Kidney capillary endothelial cell (primary cell): ENCODE results near the gene KIF1B.
"Not testable (repeated sequence)": the region's sequence is repeated elsewhere in the genome, so short reads cannot be mapped to it uniquely, and the experiment has no call there.

Source experiments
- DNase-seq: peaks from one replicate; pipeline ENCODE4 v3.0.0-alpha.2; 2018; ENCODE audit warnings: low spot score

KIF1B gene

GRCh38 chr1:10237157-10237539, 26.8 kb downstream of the KIF1B start:
- DNase-seq, result no peak

- no peak for DNase-seq
Measured at GRCh38 chr1:10242135-10242534, 31.8 kb downstream of the KIF1B start.

GRCh38 chr1:10242811-10243210, 32.4 kb downstream of the KIF1B start:
- DNase-seq, result no peak

- DNase-seq, result no peak
Measured at GRCh38 chr1:10245674-10246073, 35.3 kb downstream of the KIF1B start.

GRCh38 chr1:10249808-10250457, 39.6 kb downstream of the KIF1B start:
- no peak for DNase-seq

GRCh38 chr1:10250663-10251062, 40.3 kb downstream of the KIF1B start:
- DNase-seq, result no peak

GRCh38 chr1:10251325-10252108, 41.1 kb downstream of the KIF1B start:
- peak; percentile 47 for DNase-seq

GRCh38 chr1:10252508-10252907, 42.1 kb downstream of the KIF1B start:
- no peak for DNase-seq

GRCh38 chr1:10253149-10253548, 42.8 kb downstream of the KIF1B start:
- DNase-seq, result no peak

- DNase-seq, result no peak
Measured at GRCh38 chr1:10253755-10254154, 43.4 kb downstream of the KIF1B start.

GRCh38 chr1:10257851-10258250, 47.5 kb downstream of the KIF1B start:
- DNase-seq, result no peak

GRCh38 chr1:10259547-10259946, 49.2 kb downstream of the KIF1B start:
- not testable (repeated sequence) for DNase-seq

- DNase-seq, result no peak
Measured at GRCh38 chr1:10263450-10264082, 53.2 kb downstream of the KIF1B start.

- no peak for DNase-seq
Measured at GRCh38 chr1:10265027-10265426, 54.7 kb downstream of the KIF1B start.

- no peak for DNase-seq
Measured at GRCh38 chr1:10265900-10266299, 55.5 kb downstream of the KIF1B start.

GRCh38 chr1:10267319-10267718, 56.9 kb downstream of the KIF1B start:
- no peak for DNase-seq

GRCh38 chr1:10267921-10268320, 57.6 kb downstream of the KIF1B start:
- DNase-seq, result no peak

- DNase-seq, result no peak
Measured at GRCh38 chr1:10271090-10271489, 60.7 kb downstream of the KIF1B start.

- DNase-seq, result no peak
Measured at GRCh38 chr1:10271869-10272268, 61.5 kb downstream of the KIF1B start.

GRCh38 chr1:10272274-10272673, 61.9 kb downstream of the KIF1B start:
- no peak for DNase-seq

- DNase-seq, result no peak
Measured at GRCh38 chr1:10278880-10279279, 68.5 kb downstream of the KIF1B start.

GRCh38 chr1:10280439-10281350, 70.3 kb downstream of the KIF1B start:
- DNase-seq, result peak; percentile 9
